IMR-90 (cell line): ENCODE data around the gene SMCP. TPM values are rescaled to one million over a fixed set of nuclear protein-coding genes. Genes with fewer than 3 reads are reported as not detected.

Experiments
- ATAC-seq: fragments of 200-7000 bp; cut with Tn5 transposase; 2 replicates; pipeline ENCODE4 v1.9.1; 2020; ENCODE audit warnings: low read depth, mild to moderate bottlenecking, moderate library complexity
- BruUV-seq: library from RNA; stranded (reverse); fragments of 400-500 nt; replicated peaks from 2 replicates; lab custom pipeline; 2021; lab: Mats Ljungman, UMichigan
- CTCF ChIA-PET: fragments of 300-600 bp; formaldehyde crosslinking; extraction: SDS; loops from one replicate; lab custom pipeline; 2021; ENCODE audit warnings: antibody characterized with exemption; lab: Yijun Ruan, JAX
- POLR2A ChIA-PET: fragments of 300-600 bp; sonication (Branson Sonifier 250); formaldehyde crosslinking; loops from one replicate; lab custom pipeline; 2022; ENCODE audit warnings: antibody characterized with exemption; ENCODE audit not compliant: unreplicated experiment; lab: Charles Lee
- DNase-seq: peaks from one replicate; pipeline ENCODE4 v3.0.0; 2013
- H2AFZ ChIP-seq: replicated peaks from 2 replicates; pipeline ENCODE3; 2013; ENCODE audit warnings: low read length, mild to moderate bottlenecking; ENCODE audit not compliant: poor library complexity
- H2AK5ac ChIP-seq: 2 replicates; pipeline ENCODE4 v1.6.1; 2013; ENCODE audit warnings: low read depth, low read length, inconsistent platforms
- H2AK9ac ChIP-seq: replicated peaks from 2 replicates; pipeline ENCODE3; 2013; ENCODE audit warnings: mild to moderate bottlenecking, low read depth, low read length, moderate library complexity; ENCODE audit not compliant: poor library complexity
- H2BK120ac ChIP-seq: 2 replicates; pipeline ENCODE4 v1.6.1; 2013; ENCODE audit warnings: low read depth, low read length, inconsistent platforms
- H2BK15ac ChIP-seq: 3 replicates; pipeline ENCODE4 v1.6.1; 2013; ENCODE audit warnings: low read depth, low read length, inconsistent platforms
- H2BK20ac ChIP-seq: 2 replicates; pipeline ENCODE4 v1.6.1; 2013; ENCODE audit warnings: low read depth, mild to moderate bottlenecking, inconsistent platforms, low read length, moderate library complexity
- H2BK5ac ChIP-seq: 2 replicates; pipeline ENCODE4 v1.6.1; 2013; ENCODE audit warnings: mild to moderate bottlenecking, low read depth, low read length, inconsistent platforms; ENCODE audit not compliant: poor library complexity, severe bottlenecking
- H3K14ac ChIP-seq: replicated peaks from 2 replicates; pipeline ENCODE4 v1.6.1; 2013; ENCODE audit warnings: low read depth, low read length, inconsistent platforms
- H3K18ac ChIP-seq: 2 replicates; pipeline ENCODE4 v1.6.1; 2013; ENCODE audit warnings: low read depth, low read length, control low read depth
- H3K23ac ChIP-seq: 2 replicates; pipeline ENCODE4 v1.6.1; 2013; ENCODE audit warnings: low read depth, low read length, inconsistent platforms
- H3K27ac ChIP-seq: 2 replicates; pipeline ENCODE4 v1.5.1; 2013; ENCODE audit warnings: mild to moderate bottlenecking, control low read depth, low read length; ENCODE audit not compliant: insufficient read depth
- H3K27me3 ChIP-seq: 2 replicates; pipeline ENCODE4 v1.6.1; 2013; ENCODE audit warnings: low read length; ENCODE audit not compliant: control insufficient read depth, insufficient read depth
- H3K36me3 ChIP-seq: 2 replicates; pipeline ENCODE4 v1.6.1; 2013; ENCODE audit warnings: low read length, mixed read lengths; ENCODE audit not compliant: control insufficient read depth, insufficient read depth
- H3K4ac ChIP-seq: 2 replicates; pipeline ENCODE4 v1.6.1; 2013; ENCODE audit warnings: low read depth, low read length, inconsistent platforms
- H3K4me1 ChIP-seq: 2 replicates; pipeline ENCODE4 v1.6.1; 2013; ENCODE audit warnings: low read length, mixed read lengths; ENCODE audit not compliant: control insufficient read depth, insufficient read depth
- H3K4me2 ChIP-seq: 2 replicates; pipeline ENCODE4 v1.6.1; 2013; ENCODE audit warnings: low read depth, mild to moderate bottlenecking, control low read depth, low read length, moderate library complexity
- H3K4me3 ChIP-seq: 2 replicates; pipeline ENCODE4 v1.5.1; 2013; ENCODE audit warnings: low read depth, mild to moderate bottlenecking, control low read depth, low read length, moderate library complexity; ENCODE audit not compliant: insufficient read depth
- H3K56ac ChIP-seq: 2 replicates; pipeline ENCODE4 v1.6.1; 2013; ENCODE audit warnings: low read length, inconsistent platforms; ENCODE audit not compliant: insufficient read depth; ENCODE audit errors: extremely low read depth
- H3K79me1 ChIP-seq, 2 experiments: 2 replicates each; pipeline ENCODE4 v1.6.1; 2013; ENCODE audit warnings: low read length in 2 of 2, inconsistent platforms in 1 of 2, low read depth in 1 of 2
- H3K9ac ChIP-seq: 2 replicates; pipeline ENCODE4 v1.6.1; 2013; ENCODE audit warnings: low read depth, low read length, control low read depth
- H3K9me1 ChIP-seq: 2 replicates; pipeline ENCODE4 v1.6.1; 2013; ENCODE audit warnings: low read length, inconsistent platforms; ENCODE audit not compliant: insufficient read depth
- H3K9me3 ChIP-seq: 2 replicates; pipeline ENCODE4 v1.6.1; 2013; ENCODE audit warnings: low read length; ENCODE audit not compliant: control insufficient read depth, insufficient read depth
- H4K20me1 ChIP-seq: 2 replicates; pipeline ENCODE4 v1.6.1; 2013; ENCODE audit warnings: low read length, inconsistent platforms; ENCODE audit not compliant: insufficient read depth
- H4K5ac ChIP-seq: 2 replicates; pipeline ENCODE4 v1.6.1; 2013; ENCODE audit warnings: mild to moderate bottlenecking, low read depth, low read length, control low read depth
- H4K8ac ChIP-seq, 2 experiments: 2 replicates each; pipeline ENCODE4 v1.6.1; 2013; ENCODE audit warnings: low read depth in 2 of 2, low read length in 2 of 2, control low read depth in 1 of 2, inconsistent platforms in 1 of 2
- H4K91ac ChIP-seq: 2 replicates; pipeline ENCODE4 v1.6.1; 2013; ENCODE audit warnings: low read depth, low read length, inconsistent platforms; ENCODE audit not compliant: insufficient read depth
- BHLHE40 ChIP-seq: fragments of 150-350 bp; IDR thresholded peaks from 2 replicates; pipeline ENCODE4 v1.6.1; 2016; ENCODE audit warnings: mild to moderate bottlenecking, low read depth, low read length
- CEBPB ChIP-seq: IDR thresholded peaks from 2 replicates; pipeline ENCODE4 v1.6.1; 2012; ENCODE audit warnings: low read depth, low read length, improper control_type of control experiment
- CHD1 ChIP-seq: IDR thresholded peaks from 2 replicates; pipeline ENCODE4 v1.6.1; 2012; ENCODE audit warnings: low read depth, low read length, improper control_type of control experiment
- CTCF ChIP-seq: conservative IDR thresholded peaks from 2 replicates; pipeline ENCODE4 v1.5.1; 2012; ENCODE audit warnings: mild to moderate bottlenecking, low read depth, low read length, improper control_type of control experiment
- MXI1 ChIP-seq: IDR thresholded peaks from 2 replicates; pipeline ENCODE4 v1.6.1; 2012; ENCODE audit warnings: low read depth, mild to moderate bottlenecking, low read length, moderate library complexity, borderline replicate concordance
- NFE2L2 ChIP-seq: fragments of 150-350 bp; IDR thresholded peaks from 2 replicates; pipeline ENCODE4 v1.6.1; 2016; ENCODE audit warnings: low read depth, mild to moderate bottlenecking, low read length
- RFX5 ChIP-seq: IDR thresholded peaks from 2 replicates; pipeline ENCODE4 v1.8.0; 2012; ENCODE audit warnings: low read depth, mild to moderate bottlenecking, low read length, moderate library complexity
- USF2 ChIP-seq: fragments of 150-350 bp; IDR thresholded peaks from 2 replicates; pipeline ENCODE4 v1.6.1; 2017; ENCODE audit warnings: mild to moderate bottlenecking, antibody characterized with exemption, low read length, low read depth
- dilution Hi-C: fragments of 300-500 bp; cut with HindIII; formaldehyde crosslinking; loops from one replicate; pipeline ENCODE4 v1.14.3; 2018; ENCODE audit warnings: low sequenced_read_pairs; ENCODE audit not compliant: unreplicated experiment
- in situ Hi-C: fragments of 300-500 bp; cut with MboI; formaldehyde crosslinking; loops from 3 replicates; pipeline ENCODE4 v1.14.3; 2019; ENCODE audit warnings: low sequenced_read_pairs, inconsistent platforms, mixed read lengths
- intact Hi-C: fragments of 100-400 bp; cut with micrococcal nuclease; formaldehyde crosslinking; loops from 2 replicates; pipeline ENCODE4 v1.10.0; 2022
- polyA plus RNA-seq, 3 experiments: library from polyadenylated mRNA; depleted of rRNA; stranded (reverse); fragments of >200 nt; gene quantifications; 2 replicates each; pipeline ENCODE4 v1.2.3, GENCODE V29; 2012; ENCODE audit warnings: low replicate concordance in 1 of 3
- total RNA-seq: library from RNA; depleted of rRNA; stranded (reverse); fragments of >200 nt; gene quantifications from 2 replicates; pipeline ENCODE4 v1.2.3, GENCODE V29; 2012

Gene SMCP
- total and polyA plus RNA-seq, 2 of the 4 experiments (the other 2 are of a cell fraction) = not detected

- Histone ChIP-seq H3K14ac (no peak overlapping the region), H3K9ac (no peak overlapping the region), H3K9me3 (no peaks in the 10 kb centered on the region), H3K4ac (no peak overlapping the region), H3K56ac (no peak overlapping the region), H3K36me3 (no peaks in the 10 kb centered on the region), H3K18ac (no peak overlapping the region), H2AK9ac (no peak overlapping the region), H2AK5ac (no peak overlapping the region), H3K27me3 (no peaks in the 10 kb centered on the region), H4K20me1 (no peaks in the 10 kb centered on the region), H3K4me3 (no peak overlapping the region), H2BK120ac (no peak overlapping the region), H3K23ac (no peak overlapping the region), H4K5ac (no peak overlapping the region), H3K27ac (no peak overlapping the region), H3K79me1 (no peaks in the 10 kb centered on the region), H3K4me2 (no peak overlapping the region), H2BK20ac (no peak overlapping the region), H2AFZ (no peak overlapping the region), H4K91ac (no peak overlapping the region), H3K9me1 (no peaks in the 10 kb centered on the region), H2BK15ac (no peak overlapping the region), H3K4me1 (no peaks in the 10 kb centered on the region), H4K8ac (no peak overlapping the region), H2BK5ac (no peak overlapping the region)
- ATAC-seq (no peak), DNase-seq (no peak)
- intact Hi-C loops (no loop called here), dilution Hi-C loops (no loop called here), in situ Hi-C loops (no loop called here)
- no TSS peak for BruUV-seq
- ChIA-PET POLR2A (no interaction called here), CTCF (no interaction called here)
- TF ChIP-seq NFE2L2 = no peak
- no peak for TF ChIP-seq CHD1
- TF ChIP-seq MXI1 = no peak
- TF ChIP-seq RFX5 = no peak
- 0 out of 2 replicates have a peak, but pooled peaks have one; percentile 50 for TF ChIP-seq CEBPB
- TF ChIP-seq BHLHE40 = no peak
- no peak for TF ChIP-seq CTCF
- no peak for TF ChIP-seq USF2
These were observed 1.6 kb downstream of the SMCP start for GRCh38 chr1:152879559-152880198.
